Measurements from ENCODE around the gene TTC34.
"Not testable (repeated sequence)": the region's sequence is repeated elsewhere in the genome, so short reads cannot be mapped to it uniquely, and the experiment has no call there.

The TTC34 gene

DNA sequence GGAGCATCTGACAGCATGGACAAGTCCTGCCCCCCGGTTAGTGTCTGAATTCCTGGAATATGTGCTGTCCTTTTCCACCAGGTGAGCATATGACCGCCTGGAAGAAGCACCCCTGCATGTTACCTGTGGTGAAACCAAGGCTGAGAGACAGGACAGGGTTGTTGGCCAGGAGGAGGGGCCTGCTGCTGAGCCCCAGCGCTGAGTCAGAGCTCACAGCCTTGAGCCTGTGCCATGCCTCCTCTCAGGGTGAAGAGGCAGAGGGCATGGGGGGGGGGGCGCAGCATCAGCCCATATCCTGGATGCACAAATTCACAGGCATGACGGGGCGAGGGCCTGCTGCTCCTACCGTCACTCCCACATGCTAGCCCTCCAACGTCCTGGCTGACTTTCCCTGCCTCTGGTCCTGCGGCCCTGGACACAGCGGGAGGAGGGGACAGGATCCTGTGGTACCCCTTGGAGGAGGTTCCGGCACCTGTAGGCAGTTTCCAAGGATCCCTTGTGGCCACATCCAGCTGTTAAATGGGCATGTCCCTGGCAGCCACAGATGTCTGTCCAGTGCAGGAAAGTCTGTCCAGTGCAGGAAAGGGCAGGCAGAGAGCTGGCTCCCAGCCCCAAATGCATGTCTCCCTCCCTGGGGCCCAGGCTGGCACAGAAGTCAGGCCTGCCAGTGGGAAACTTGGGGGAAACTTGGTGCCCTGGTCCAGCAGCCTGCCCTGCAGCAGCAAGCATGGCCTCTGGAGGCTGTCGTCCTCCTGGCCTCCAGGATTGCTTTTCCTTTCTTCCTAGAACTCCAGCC is 23.9 kb downstream of the TTC34 start:
- Histone ChIP-seq H3K36me3 (ENCODE audit: insufficient read depth, low read length) (no peaks in the 10 kb centered on the region), H3K4me1 (ENCODE audit: insufficient read depth, low read length) (no peaks in the 10 kb centered on the region), H3K27me3 (ENCODE audit: insufficient read depth, low read length, poor library complexity) (no peaks in the 10 kb centered on the region), H3K4me2 (ENCODE audit: insufficient read depth, low read length) (no peak overlapping the region), H3K27ac (ENCODE audit: low read length) (no peak overlapping the region), H3K9me3 (ENCODE audit: insufficient read depth, low read length, severe bottlenecking) (peaks cover 7% of the 10 kb centered on the region), H3K4me3 (ENCODE audit: low read depth in 1 of 2, low read length in 2 of 2) (no peak overlapping the region), H4K20me1 (ENCODE audit: insufficient read depth, low read length) (no peaks in the 10 kb centered on the region), H2AFZ (ENCODE audit: low read depth, low read length) (no peak overlapping the region), H3K79me2 (ENCODE audit: insufficient read depth, low read length) (no peaks in the 10 kb centered on the region), H3K9ac (ENCODE audit: low read depth, low read length) (no peak overlapping the region)
- TF ChIP-seq, protein P1, sequence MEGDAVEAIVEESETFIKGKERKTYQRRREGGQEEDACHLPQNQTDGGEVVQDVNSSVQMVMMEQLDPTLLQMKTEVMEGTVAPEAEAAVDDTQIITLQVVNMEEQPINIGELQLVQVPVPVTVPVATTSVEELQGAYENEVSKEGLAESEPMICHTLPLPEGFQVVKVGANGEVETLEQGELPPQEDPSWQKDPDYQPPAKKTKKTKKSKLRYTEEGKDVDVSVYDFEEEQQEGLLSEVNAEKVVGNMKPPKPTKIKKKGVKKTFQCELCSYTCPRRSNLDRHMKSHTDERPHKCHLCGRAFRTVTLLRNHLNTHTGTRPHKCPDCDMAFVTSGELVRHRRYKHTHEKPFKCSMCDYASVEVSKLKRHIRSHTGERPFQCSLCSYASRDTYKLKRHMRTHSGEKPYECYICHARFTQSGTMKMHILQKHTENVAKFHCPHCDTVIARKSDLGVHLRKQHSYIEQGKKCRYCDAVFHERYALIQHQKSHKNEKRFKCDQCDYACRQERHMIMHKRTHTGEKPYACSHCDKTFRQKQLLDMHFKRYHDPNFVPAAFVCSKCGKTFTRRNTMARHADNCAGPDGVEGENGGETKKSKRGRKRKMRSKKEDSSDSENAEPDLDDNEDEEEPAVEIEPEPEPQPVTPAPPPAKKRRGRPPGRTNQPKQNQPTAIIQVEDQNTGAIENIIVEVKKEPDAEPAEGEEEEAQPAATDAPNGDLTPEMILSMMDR (IDR thresholded peaks at IDR 0.05; ENCODE audit: borderline replicate concordance, extremely low read depth, low read length, poor library complexity, severe bottlenecking), result no peak
- TF ChIP-seq EZH2 (IDR thresholded peaks at IDR 0.05; ENCODE audit: borderline replicate concordance, low read depth, low read length, severe bottlenecking), result no peak
- no peak for DNase-seq
- ATAC-seq (ENCODE audit: insufficient read depth, low read depth), result no peak

GRCh38 chr1:2775333-2775732 is 26.2 kb downstream of the TTC34 start:
- not testable (repeated sequence) for H3K27me3 ChIP-seq (ENCODE audit: insufficient read depth, low read length, poor library complexity); H3K4me1 ChIP-seq (ENCODE audit: insufficient read depth, low read length); H4K20me1 ChIP-seq (ENCODE audit: insufficient read depth, low read length); H3K4me3 ChIP-seq (ENCODE audit: low read depth in 1 of 2, low read length in 2 of 2); H3K79me2 ChIP-seq (ENCODE audit: insufficient read depth, low read length); H3K9ac ChIP-seq (ENCODE audit: low read depth, low read length); ATAC-seq (ENCODE audit: insufficient read depth, low read depth); H3K36me3 ChIP-seq (ENCODE audit: insufficient read depth, low read length); H3K4me2 ChIP-seq (ENCODE audit: insufficient read depth, low read length); H3K27ac ChIP-seq (ENCODE audit: low read length); DNase-seq; H2AFZ ChIP-seq (ENCODE audit: low read depth, low read length); H3K9me3 ChIP-seq (ENCODE audit: insufficient read depth, low read length, severe bottlenecking)

- not testable (repeated sequence) for H3K9ac ChIP-seq (ENCODE audit: low read depth, low read length); H3K4me3 ChIP-seq (ENCODE audit: low read depth in 1 of 2, low read length in 2 of 2); H3K36me3 ChIP-seq (ENCODE audit: insufficient read depth, low read length); DNase-seq; H3K4me2 ChIP-seq (ENCODE audit: insufficient read depth, low read length); H3K9me3 ChIP-seq (ENCODE audit: insufficient read depth, low read length, severe bottlenecking); H3K27ac ChIP-seq (ENCODE audit: low read length); H2AFZ ChIP-seq (ENCODE audit: low read depth, low read length); H4K20me1 ChIP-seq (ENCODE audit: insufficient read depth, low read length); H3K4me1 ChIP-seq (ENCODE audit: insufficient read depth, low read length); ATAC-seq (ENCODE audit: insufficient read depth, low read depth); H3K27me3 ChIP-seq (ENCODE audit: insufficient read depth, low read length, poor library complexity); H3K79me2 ChIP-seq (ENCODE audit: insufficient read depth, low read length)
Observed at GRCh38 chr1:2768052-2768451, 33.4 kb downstream of the TTC34 start.

- H3K79me2 ChIP-seq (ENCODE audit: insufficient read depth, low read length); H2AFZ ChIP-seq (ENCODE audit: low read depth, low read length); H3K4me1 ChIP-seq (ENCODE audit: insufficient read depth, low read length); H3K4me3 ChIP-seq (ENCODE audit: low read depth in 1 of 2, low read length in 2 of 2); H3K27ac ChIP-seq (ENCODE audit: low read length); DNase-seq; H3K36me3 ChIP-seq (ENCODE audit: insufficient read depth, low read length); H3K9me3 ChIP-seq (ENCODE audit: insufficient read depth, low read length, severe bottlenecking); H4K20me1 ChIP-seq (ENCODE audit: insufficient read depth, low read length); H3K4me2 ChIP-seq (ENCODE audit: insufficient read depth, low read length); ATAC-seq (ENCODE audit: insufficient read depth, low read depth); H3K27me3 ChIP-seq (ENCODE audit: insufficient read depth, low read length, poor library complexity); H3K9ac ChIP-seq (ENCODE audit: low read depth, low read length): not testable (repeated sequence)
Observed at GRCh38 chr1:2759433-2759832, 42.1 kb downstream of the TTC34 start.

DNA sequence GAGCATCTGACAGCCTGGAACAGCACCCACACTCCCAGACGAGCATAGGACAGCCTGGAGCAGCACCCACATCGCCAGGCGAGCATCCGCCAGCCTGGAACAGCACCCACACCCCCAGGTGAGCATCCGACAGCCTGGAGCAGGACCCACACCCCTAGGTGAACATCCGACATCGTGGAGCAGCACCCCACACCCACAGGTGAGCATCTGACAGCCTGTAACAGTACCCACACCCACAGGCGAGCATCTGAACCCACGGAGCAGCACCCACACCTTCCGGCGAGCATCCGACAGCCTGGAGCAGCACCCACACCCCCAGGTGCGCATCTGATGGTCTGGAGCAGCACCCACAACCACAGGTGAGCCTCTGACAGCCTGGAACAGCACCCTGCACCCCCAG is 44.0 kb downstream of the TTC34 start:
- H3K27me3 ChIP-seq (ENCODE audit: insufficient read depth, low read length, poor library complexity); DNase-seq; H3K4me1 ChIP-seq (ENCODE audit: insufficient read depth, low read length); H2AFZ ChIP-seq (ENCODE audit: low read depth, low read length); H3K4me3 ChIP-seq (ENCODE audit: low read depth in 1 of 2, low read length in 2 of 2); H4K20me1 ChIP-seq (ENCODE audit: insufficient read depth, low read length); H3K79me2 ChIP-seq (ENCODE audit: insufficient read depth, low read length); H3K9me3 ChIP-seq (ENCODE audit: insufficient read depth, low read length, severe bottlenecking); H3K36me3 ChIP-seq (ENCODE audit: insufficient read depth, low read length); H3K4me2 ChIP-seq (ENCODE audit: insufficient read depth, low read length); H3K27ac ChIP-seq (ENCODE audit: low read length); H3K9ac ChIP-seq (ENCODE audit: low read depth, low read length); ATAC-seq (ENCODE audit: insufficient read depth, low read depth): not testable (repeated sequence)

GRCh38 chr1:2755426-2755825 is 46.1 kb downstream of the TTC34 start:
- H3K9me3 ChIP-seq (ENCODE audit: insufficient read depth, low read length, severe bottlenecking); H4K20me1 ChIP-seq (ENCODE audit: insufficient read depth, low read length); H3K9ac ChIP-seq (ENCODE audit: low read depth, low read length); H3K27ac ChIP-seq (ENCODE audit: low read length); ATAC-seq (ENCODE audit: insufficient read depth, low read depth); H3K4me3 ChIP-seq (ENCODE audit: low read depth in 1 of 2, low read length in 2 of 2); H2AFZ ChIP-seq (ENCODE audit: low read depth, low read length); H3K79me2 ChIP-seq (ENCODE audit: insufficient read depth, low read length); H3K4me1 ChIP-seq (ENCODE audit: insufficient read depth, low read length); H3K4me2 ChIP-seq (ENCODE audit: insufficient read depth, low read length); H3K27me3 ChIP-seq (ENCODE audit: insufficient read depth, low read length, poor library complexity); H3K36me3 ChIP-seq (ENCODE audit: insufficient read depth, low read length); DNase-seq: not testable (repeated sequence)

- H3K9ac ChIP-seq (ENCODE audit: low read depth, low read length); H3K79me2 ChIP-seq (ENCODE audit: insufficient read depth, low read length); H3K4me3 ChIP-seq (ENCODE audit: low read depth in 1 of 2, low read length in 2 of 2); H3K4me2 ChIP-seq (ENCODE audit: insufficient read depth, low read length); H3K4me1 ChIP-seq (ENCODE audit: insufficient read depth, low read length); H4K20me1 ChIP-seq (ENCODE audit: insufficient read depth, low read length); DNase-seq; H3K9me3 ChIP-seq (ENCODE audit: insufficient read depth, low read length, severe bottlenecking); H3K27me3 ChIP-seq (ENCODE audit: insufficient read depth, low read length, poor library complexity); H3K27ac ChIP-seq (ENCODE audit: low read length); ATAC-seq (ENCODE audit: insufficient read depth, low read depth); H2AFZ ChIP-seq (ENCODE audit: low read depth, low read length); H3K36me3 ChIP-seq (ENCODE audit: insufficient read depth, low read length): not testable (repeated sequence)
Observed at GRCh38 chr1:2754597-2754996, 46.9 kb downstream of the TTC34 start.

Data from DND-41 (cell line).